H1 (cell line): ENCODE data around the gene RADIL. TPM values are rescaled to one million over a fixed set of nuclear protein-coding genes. Genes with fewer than 3 reads are reported as not detected.
A peak's percentile ranks its signal among the peaks of the same experiment; 100 is the strongest.

Experiments
- EP300 ChIP-seq, 2 experiments: IDR thresholded peaks; 1 replicate in 1 of 2; 2 replicates in 1 of 2; pipeline ENCODE4 v1.6.1; 2011 to 2012; ENCODE audit warnings: low read depth in 2 of 2, low read length in 2 of 2, mild to moderate bottlenecking in 2 of 2, borderline replicate concordance in 1 of 2, inconsistent platforms in 1 of 2, moderate library complexity in 1 of 2
- JUN ChIP-seq: IDR thresholded peaks from 2 replicates; pipeline ENCODE4 v1.6.1; 2011; ENCODE audit warnings: low read depth, mild to moderate bottlenecking, improper control_type of control experiment, low read length
- KDM4A ChIP-seq: IDR thresholded peaks from one replicate; pipeline ENCODE4 v1.7.1; 2012; ENCODE audit warnings: low read depth, mild to moderate bottlenecking, moderate library complexity, low read length, inconsistent platforms; ENCODE audit not compliant: severe bottlenecking
- SIN3A ChIP-seq, 2 experiments: IDR thresholded peaks in 1 of 2; conservative IDR thresholded peaks in 1 of 2; 2 replicates each; pipeline ENCODE4 v1.6.1; 2011 to 2012; ENCODE audit warnings: low read length in 2 of 2, improper control_type of control experiment in 1 of 2, low read depth in 1 of 2, mild to moderate bottlenecking in 1 of 2
- TAF1 ChIP-seq: IDR thresholded peaks from 2 replicates; pipeline ENCODE4 v1.6.1; 2011; ENCODE audit warnings: mild to moderate bottlenecking, low read depth, low read length
- YY1 ChIP-seq: IDR thresholded peaks from 2 replicates; pipeline ENCODE4 v1.6.1; 2011; ENCODE audit warnings: low read depth, mild to moderate bottlenecking, low read length
- polyA plus RNA-seq, 7 experiments: library from polyadenylated mRNA; depleted of rRNA in 3 of 7; stranded (reverse) in 5 of 7; unstranded in 2 of 7; fragments of >200 nt in 5 of 7; fragments of 200-250 nt in 2 of 7; gene quantifications; 1 replicate in 5 of 7; 2 replicates in 1 of 7; 4 replicates in 1 of 7; pipeline versions ENCODE4 v1.2.1 to v1.2.3, GENCODE V29; 2011 to 2013; ENCODE audit warnings: missing spikeins in 2 of 7, mixed read lengths in 2 of 7
- total RNA-seq: library from RNA; stranded (reverse); fragmentation: NEBNext Ultra II Directional; extraction: Animal tissue kit (Norgen Biotek cat#: 25700); gene quantifications from 2 replicates; pipeline ENCODE4 v1.2.1, GENCODE V29; 2021
- TF ChIP-seq, protein P1 (sequence below): fragments of 300-600 bp; sonication (generic); IDR thresholded peaks from 2 replicates; pipeline ENCODE4 v1.7.1; 2012; ENCODE audit warnings: low read length, moderate library complexity, mild to moderate bottlenecking, inconsistent platforms; ENCODE audit not compliant: insufficient replicate concordance
- TF ChIP-seq, protein P2 (sequence below), 3 experiments: IDR thresholded peaks; 1 replicate in 2 of 3; 2 replicates in 1 of 3; pipeline versions ENCODE4 v1.5.1 to v1.6.1; 2011; ENCODE audit warnings: low read length in 3 of 3, mild to moderate bottlenecking in 3 of 3, inconsistent platforms in 2 of 3, low read depth in 1 of 3, moderate library complexity in 1 of 3; ENCODE audit not compliant: insufficient read depth in 1 of 3; ENCODE audit errors: control extremely low read depth in 1 of 3

The RADIL gene
- total and polyA plus RNA-seq, 2 of the 8 experiments (the other 6 are each of a cell fraction or from before 2014, with no cell fraction given), result 5.0 to 5.4 TPM

- TF ChIP-seq, protein P1, sequence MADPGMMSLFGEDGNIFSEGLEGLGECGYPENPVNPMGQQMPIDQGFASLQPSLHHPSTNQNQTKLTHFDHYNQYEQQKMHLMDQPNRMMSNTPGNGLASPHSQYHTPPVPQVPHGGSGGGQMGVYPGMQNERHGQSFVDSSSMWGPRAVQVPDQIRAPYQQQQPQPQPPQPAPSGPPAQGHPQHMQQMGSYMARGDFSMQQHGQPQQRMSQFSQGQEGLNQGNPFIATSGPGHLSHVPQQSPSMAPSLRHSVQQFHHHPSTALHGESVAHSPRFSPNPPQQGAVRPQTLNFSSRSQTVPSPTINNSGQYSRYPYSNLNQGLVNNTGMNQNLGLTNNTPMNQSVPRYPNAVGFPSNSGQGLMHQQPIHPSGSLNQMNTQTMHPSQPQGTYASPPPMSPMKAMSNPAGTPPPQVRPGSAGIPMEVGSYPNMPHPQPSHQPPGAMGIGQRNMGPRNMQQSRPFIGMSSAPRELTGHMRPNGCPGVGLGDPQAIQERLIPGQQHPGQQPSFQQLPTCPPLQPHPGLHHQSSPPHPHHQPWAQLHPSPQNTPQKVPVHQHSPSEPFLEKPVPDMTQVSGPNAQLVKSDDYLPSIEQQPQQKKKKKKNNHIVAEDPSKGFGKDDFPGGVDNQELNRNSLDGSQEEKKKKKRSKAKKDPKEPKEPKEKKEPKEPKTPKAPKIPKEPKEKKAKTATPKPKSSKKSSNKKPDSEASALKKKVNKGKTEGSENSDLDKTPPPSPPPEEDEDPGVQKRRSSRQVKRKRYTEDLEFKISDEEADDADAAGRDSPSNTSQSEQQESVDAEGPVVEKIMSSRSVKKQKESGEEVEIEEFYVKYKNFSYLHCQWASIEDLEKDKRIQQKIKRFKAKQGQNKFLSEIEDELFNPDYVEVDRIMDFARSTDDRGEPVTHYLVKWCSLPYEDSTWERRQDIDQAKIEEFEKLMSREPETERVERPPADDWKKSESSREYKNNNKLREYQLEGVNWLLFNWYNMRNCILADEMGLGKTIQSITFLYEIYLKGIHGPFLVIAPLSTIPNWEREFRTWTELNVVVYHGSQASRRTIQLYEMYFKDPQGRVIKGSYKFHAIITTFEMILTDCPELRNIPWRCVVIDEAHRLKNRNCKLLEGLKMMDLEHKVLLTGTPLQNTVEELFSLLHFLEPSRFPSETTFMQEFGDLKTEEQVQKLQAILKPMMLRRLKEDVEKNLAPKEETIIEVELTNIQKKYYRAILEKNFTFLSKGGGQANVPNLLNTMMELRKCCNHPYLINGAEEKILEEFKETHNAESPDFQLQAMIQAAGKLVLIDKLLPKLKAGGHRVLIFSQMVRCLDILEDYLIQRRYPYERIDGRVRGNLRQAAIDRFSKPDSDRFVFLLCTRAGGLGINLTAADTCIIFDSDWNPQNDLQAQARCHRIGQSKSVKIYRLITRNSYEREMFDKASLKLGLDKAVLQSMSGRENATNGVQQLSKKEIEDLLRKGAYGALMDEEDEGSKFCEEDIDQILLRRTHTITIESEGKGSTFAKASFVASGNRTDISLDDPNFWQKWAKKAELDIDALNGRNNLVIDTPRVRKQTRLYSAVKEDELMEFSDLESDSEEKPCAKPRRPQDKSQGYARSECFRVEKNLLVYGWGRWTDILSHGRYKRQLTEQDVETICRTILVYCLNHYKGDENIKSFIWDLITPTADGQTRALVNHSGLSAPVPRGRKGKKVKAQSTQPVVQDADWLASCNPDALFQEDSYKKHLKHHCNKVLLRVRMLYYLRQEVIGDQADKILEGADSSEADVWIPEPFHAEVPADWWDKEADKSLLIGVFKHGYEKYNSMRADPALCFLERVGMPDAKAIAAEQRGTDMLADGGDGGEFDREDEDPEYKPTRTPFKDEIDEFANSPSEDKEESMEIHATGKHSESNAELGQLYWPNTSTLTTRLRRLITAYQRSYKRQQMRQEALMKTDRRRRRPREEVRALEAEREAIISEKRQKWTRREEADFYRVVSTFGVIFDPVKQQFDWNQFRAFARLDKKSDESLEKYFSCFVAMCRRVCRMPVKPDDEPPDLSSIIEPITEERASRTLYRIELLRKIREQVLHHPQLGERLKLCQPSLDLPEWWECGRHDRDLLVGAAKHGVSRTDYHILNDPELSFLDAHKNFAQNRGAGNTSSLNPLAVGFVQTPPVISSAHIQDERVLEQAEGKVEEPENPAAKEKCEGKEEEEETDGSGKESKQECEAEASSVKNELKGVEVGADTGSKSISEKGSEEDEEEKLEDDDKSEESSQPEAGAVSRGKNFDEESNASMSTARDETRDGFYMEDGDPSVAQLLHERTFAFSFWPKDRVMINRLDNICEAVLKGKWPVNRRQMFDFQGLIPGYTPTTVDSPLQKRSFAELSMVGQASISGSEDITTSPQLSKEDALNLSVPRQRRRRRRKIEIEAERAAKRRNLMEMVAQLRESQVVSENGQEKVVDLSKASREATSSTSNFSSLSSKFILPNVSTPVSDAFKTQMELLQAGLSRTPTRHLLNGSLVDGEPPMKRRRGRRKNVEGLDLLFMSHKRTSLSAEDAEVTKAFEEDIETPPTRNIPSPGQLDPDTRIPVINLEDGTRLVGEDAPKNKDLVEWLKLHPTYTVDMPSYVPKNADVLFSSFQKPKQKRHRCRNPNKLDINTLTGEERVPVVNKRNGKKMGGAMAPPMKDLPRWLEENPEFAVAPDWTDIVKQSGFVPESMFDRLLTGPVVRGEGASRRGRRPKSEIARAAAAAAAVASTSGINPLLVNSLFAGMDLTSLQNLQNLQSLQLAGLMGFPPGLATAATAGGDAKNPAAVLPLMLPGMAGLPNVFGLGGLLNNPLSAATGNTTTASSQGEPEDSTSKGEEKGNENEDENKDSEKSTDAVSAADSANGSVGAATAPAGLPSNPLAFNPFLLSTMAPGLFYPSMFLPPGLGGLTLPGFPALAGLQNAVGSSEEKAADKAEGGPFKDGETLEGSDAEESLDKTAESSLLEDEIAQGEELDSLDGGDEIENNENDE, result no peak
- TF ChIP-seq TAF1 (no peak), JUN (no peak), YY1 (no peak), EP300 (IDR thresholded peaks at IDR 0.05; ENCODE audit: borderline replicate concordance in 1 of 2, low read depth in 2 of 2, low read length in 2 of 2) (no peak), SIN3A (conservative IDR thresholded peaks at IDR 0.05 in 1 of 2, IDR thresholded peaks at IDR 0.05 in 1 of 2; ENCODE audit: low read depth in 1 of 2, low read length in 2 of 2) (no peak), KDM4A (no peak)
- TF ChIP-seq, protein P2, sequence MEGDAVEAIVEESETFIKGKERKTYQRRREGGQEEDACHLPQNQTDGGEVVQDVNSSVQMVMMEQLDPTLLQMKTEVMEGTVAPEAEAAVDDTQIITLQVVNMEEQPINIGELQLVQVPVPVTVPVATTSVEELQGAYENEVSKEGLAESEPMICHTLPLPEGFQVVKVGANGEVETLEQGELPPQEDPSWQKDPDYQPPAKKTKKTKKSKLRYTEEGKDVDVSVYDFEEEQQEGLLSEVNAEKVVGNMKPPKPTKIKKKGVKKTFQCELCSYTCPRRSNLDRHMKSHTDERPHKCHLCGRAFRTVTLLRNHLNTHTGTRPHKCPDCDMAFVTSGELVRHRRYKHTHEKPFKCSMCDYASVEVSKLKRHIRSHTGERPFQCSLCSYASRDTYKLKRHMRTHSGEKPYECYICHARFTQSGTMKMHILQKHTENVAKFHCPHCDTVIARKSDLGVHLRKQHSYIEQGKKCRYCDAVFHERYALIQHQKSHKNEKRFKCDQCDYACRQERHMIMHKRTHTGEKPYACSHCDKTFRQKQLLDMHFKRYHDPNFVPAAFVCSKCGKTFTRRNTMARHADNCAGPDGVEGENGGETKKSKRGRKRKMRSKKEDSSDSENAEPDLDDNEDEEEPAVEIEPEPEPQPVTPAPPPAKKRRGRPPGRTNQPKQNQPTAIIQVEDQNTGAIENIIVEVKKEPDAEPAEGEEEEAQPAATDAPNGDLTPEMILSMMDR (IDR thresholded peaks at IDR 0.05; ENCODE audit: control extremely low read depth in 1 of 3, insufficient read depth in 1 of 3, low read depth in 1 of 3, low read length in 3 of 3), result peak in 2 of 3 experiments; percentile 7 to 14; a peak in 2 of 4 replicates
Observed at GRCh38 chr7:4931943-4932342, 48.4 kb upstream of the RADIL start (continued).
